ENCODE results near the gene ABCC4. TPM values are rescaled to one million over a fixed set of nuclear protein-coding genes. Genes with fewer than 3 reads are reported as not detected.

Gene ABCC4
- total RNA-seq, 1 experiment from 2014 or later, result 26.3 TPM

DNA sequence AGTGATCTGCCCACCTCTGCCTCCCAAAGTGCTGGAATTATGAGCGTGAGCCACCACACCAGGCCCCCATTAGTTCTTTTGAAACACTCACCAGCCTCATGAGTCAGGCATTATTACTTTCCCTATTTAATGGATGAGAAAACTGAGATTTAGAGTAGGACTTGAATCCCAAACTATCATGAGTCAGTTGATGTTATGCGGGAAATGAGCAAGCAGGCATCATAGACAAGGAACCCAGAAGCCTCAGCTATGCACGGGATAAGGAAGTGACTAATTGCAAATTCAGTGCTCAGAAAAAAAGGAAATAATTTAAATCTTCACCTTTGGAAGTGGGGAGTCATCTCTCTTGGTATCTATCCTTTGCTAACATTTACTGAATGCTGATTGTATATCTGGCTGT lies 217.5 kb downstream of the ABCC4 start:
- no peaks in the 10 kb centered on the region for H3K27me3 ChIP-seq (ENCODE audit: insufficient read depth, low read length)
- TF ChIP-seq ZNF274 (IDR thresholded peaks at IDR 0.05; ENCODE audit: low read depth, low read length) (no peak), SP1 (IDR thresholded peaks at IDR 0.05; ENCODE audit: low read depth) (no peak), TCF7L2 (IDR thresholded peaks at IDR 0.05; ENCODE audit: borderline replicate concordance, extremely low read depth, insufficient read depth, insufficient read length) (no peak), FOSL1 (IDR thresholded peaks at IDR 0.05; ENCODE audit: low read depth) (no peak), SIN3A (IDR thresholded peaks at IDR 0.05; ENCODE audit: low read depth) (no peak), ZFX (IDR thresholded peaks at IDR 0.05) (no peak), EZH2phosphoT487 (IDR thresholded peaks at IDR 0.05; ENCODE audit: borderline replicate concordance) (no peak), POLR2AphosphoS5 (IDR thresholded peaks at IDR 0.05; ENCODE audit: low read depth, low read length) (no peak)
- TF ChIP-seq, protein P1, sequence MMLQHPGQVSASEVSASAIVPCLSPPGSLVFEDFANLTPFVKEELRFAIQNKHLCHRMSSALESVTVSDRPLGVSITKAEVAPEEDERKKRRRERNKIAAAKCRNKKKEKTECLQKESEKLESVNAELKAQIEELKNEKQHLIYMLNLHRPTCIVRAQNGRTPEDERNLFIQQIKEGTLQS (IDR thresholded peaks at IDR 0.05), result no peak
- TF ChIP-seq, protein P2, sequence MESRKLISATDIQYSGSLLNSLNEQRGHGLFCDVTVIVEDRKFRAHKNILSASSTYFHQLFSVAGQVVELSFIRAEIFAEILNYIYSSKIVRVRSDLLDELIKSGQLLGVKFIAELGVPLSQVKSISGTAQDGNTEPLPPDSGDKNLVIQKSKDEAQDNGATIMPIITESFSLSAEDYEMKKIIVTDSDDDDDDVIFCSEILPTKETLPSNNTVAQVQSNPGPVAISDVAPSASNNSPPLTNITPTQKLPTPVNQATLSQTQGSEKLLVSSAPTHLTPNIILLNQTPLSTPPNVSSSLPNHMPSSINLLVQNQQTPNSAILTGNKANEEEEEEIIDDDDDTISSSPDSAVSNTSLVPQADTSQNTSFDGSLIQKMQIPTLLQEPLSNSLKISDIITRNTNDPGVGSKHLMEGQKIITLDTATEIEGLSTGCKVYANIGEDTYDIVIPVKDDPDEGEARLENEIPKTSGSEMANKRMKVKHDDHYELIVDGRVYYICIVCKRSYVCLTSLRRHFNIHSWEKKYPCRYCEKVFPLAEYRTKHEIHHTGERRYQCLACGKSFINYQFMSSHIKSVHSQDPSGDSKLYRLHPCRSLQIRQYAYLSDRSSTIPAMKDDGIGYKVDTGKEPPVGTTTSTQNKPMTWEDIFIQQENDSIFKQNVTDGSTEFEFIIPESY (IDR thresholded peaks at IDR 0.05; ENCODE audit: extremely low read depth, insufficient replicate concordance, low read length), result no peak
- H2AFZ ChIP-seq (ENCODE audit: low read depth, low read length, poor library complexity, severe bottlenecking), result no peak overlapping the region
- RAD21 ChIA-PET (ENCODE audit: low non-redundant PET in 1 of 2, low total read pairs in 2 of 2, uncharacterized antibody in 2 of 2, unreplicated experiment in 2 of 2), result no interaction called here
- H3K79me2 ChIP-seq (ENCODE audit: insufficient read depth, low read length), result no peaks in the 10 kb centered on the region
- H3K9ac ChIP-seq (ENCODE audit: low read length), result no peak overlapping the region
- intact Hi-C loops (cut with micrococcal nuclease), result no loop called here
- peaks cover 0 to 3% of the 10 kb centered on the region in 2 experiments; a peak in 1 of 4 replicates for H3K36me3 ChIP-seq (ENCODE audit: control insufficient read depth in 1 of 2, insufficient read depth in 2 of 2, low read length in 2 of 2)
- H3K4me2 ChIP-seq (ENCODE audit: low read length), result no peak overlapping the region
- DNase-seq (ENCODE audit: low read depth, low spot score) (no peak), ATAC-seq (no peak)
- no peaks in the 10 kb centered on the region for H4K20me1 ChIP-seq (ENCODE audit: insufficient read depth)
- H3K4me3 ChIP-seq (replicated peaks in 1 of 2; ENCODE audit: low read depth in 1 of 2, low read length in 2 of 2), result no peak overlapping the region
- H3K9me2 ChIP-seq (ENCODE audit: insufficient read depth), result no peaks in the 10 kb centered on the region
- no peaks in the 10 kb centered on the region for H3K4me1 ChIP-seq (ENCODE audit: control insufficient read depth in 1 of 2, insufficient read depth in 2 of 2, low read length in 2 of 2)
- POLR2A ChIA-PET, result no interaction called here
- no peaks in the 10 kb centered on the region for H3K9me3 ChIP-seq (ENCODE audit: control insufficient read depth in 1 of 2, insufficient read depth in 1 of 2, low read depth in 1 of 2, low read length in 2 of 2)
- no TSS peak for BruUV-seq (replicated peaks)
- H3K27ac ChIP-seq (ENCODE audit: low read depth, low read length), result no peak overlapping the region
- CTCF ChIA-PET, result no interaction called here
